Adrenal gland (tissue), 12 donors: Measurements from ENCODE around the gene TNFRSF19. TPM values are rescaled to one million over a fixed set of nuclear protein-coding genes. Genes with fewer than 3 reads are reported as not detected.

Experiments
- DNase-seq, 7 donors: peaks; one replicate each; pipeline ENCODE4 v3.0.0-alpha.2; 2019 to 2020
- H3K27ac ChIP-seq, 5 donors: fragments of 200-600 bp; sonication (generic) in 4 of 5; 1 replicate in 3 of 5; 2 replicates in 2 of 5; pipeline versions ENCODE4 v1.5.1 to v1.8.0; 2016 to 2020; ENCODE audit warnings: mild to moderate bottlenecking in 1 of 5
- H3K27me3 ChIP-seq: fragments of 200-600 bp; 2 replicates; pipeline ENCODE4 v1.8.0; 2021
- H3K36me3 ChIP-seq, 2 donors: fragments of 200-600 bp; replicated peaks in 1 of 2; 1 replicate in 1 of 2; 2 replicates in 1 of 2; pipeline versions ENCODE4 v1.5.1 to v1.8.0; 2018 to 2022
- H3K4me1 ChIP-seq, 2 donors: fragments of 200-600 bp; replicated peaks in 1 of 2; 1 replicate in 1 of 2; 2 replicates in 1 of 2; pipeline versions ENCODE4 v1.5.1 to v1.8.0; 2018 to 2021
- H3K4me3 ChIP-seq, 4 donors: fragments of 200-600 bp; sonication (generic) in 3 of 4; one replicate each; pipeline ENCODE4 v1.5.1; 2016 to 2018
- H3K9me3 ChIP-seq, 3 donors: fragments of 200-600 bp; sonication (generic) in 1 of 3; replicated peaks in 1 of 3; 1 replicate in 2 of 3; 2 replicates in 1 of 3; pipeline versions ENCODE4 v1.5.1 to v1.8.0; 2016 to 2021
- CTCF ChIP-seq, 6 experiments: fragments of 450-650 bp in 4 of 6; fragments of 200-600 bp in 2 of 6; sonication (generic) in 1 of 6; IDR thresholded peaks; 1 replicate in 5 of 6; 2 replicates in 1 of 6; pipeline versions ENCODE4 v1.5.1 to v1.8.0; 2016 to 2021; ENCODE audit warnings: antibody characterized with exemption in 6 of 6, mild to moderate bottlenecking in 2 of 6, moderate library complexity in 1 of 6
- POLR2A ChIP-seq, 2 donors: fragments of 450-650 bp; IDR thresholded peaks; one replicate each; pipeline ENCODE4 v1.6.1; 2017; ENCODE audit warnings: antibody characterized with exemption in 2 of 2, mild to moderate bottlenecking in 2 of 2, moderate library complexity in 1 of 2
- WGBS, 4 donors: extraction: QIAGEN DNeasy Blood & Tissue Kit in 2 of 4; methylation state at CpG; one replicate each; pipeline versions ENCODE4 v1.1.5 to v1.1.7; 2013 to 2017; 5-methylcytosine and 5-hydroxymethylcytosine counted together
- intact Hi-C, 2 donors: fragments of 100-400 bp; cut with DNase I; formaldehyde crosslinking; loops; one replicate each; pipeline versions ENCODE4 v1.14.1 to v1.15.0; 2022 to 2023
- polyA plus RNA-seq, 3 donors: library from polyadenylated mRNA; stranded (reverse); fragments of 200-250 nt in 2 of 3; fragments of 350-450 nt in 1 of 3; fragmentation: Illumina TruSeq in 1 of 3; extraction: RNeasy Lipid Tissue Mini Kit (QIAGEN cat#74804) in 1 of 3; gene quantifications; one replicate each; pipeline ENCODE4 v1.2.3, GENCODE V29; 2013 to 2014
- total RNA-seq, 9 donors: library from RNA; depleted of rRNA in 4 of 9; stranded (reverse); fragments of >200 nt in 4 of 9; fragments of 120-200 nt in 1 of 9; fragmentation: NEBNext Ultra II Directional in 1 of 9; extraction: Animal tissue kit (Norgen Biotek cat#: 25700) in 1 of 9; gene quantifications; one replicate each; pipeline versions ENCODE4 v1.1.0 to v1.2.4, GENCODE V29; 2013 to 2023
- donor health status: healthy with polysubstance abuse.
- donor health status: Bipolar disorder and iron deficiency.
- donor health status: DM: yes; HTN: yes; CAD: no.
- donor health status: DM: no; HTN: no; CAD: no.
- donor health status: DM: no; HTN: no; CAD: no.
- donor health status: DM: yes; HTN: yes; CAD: no.

The TNFRSF19 gene
- total and polyA plus RNA-seq, 12 donors = 0.88 to 6.7 (median 3.3) TPM

GRCh38 chr13:23644527-23645138, 74.4 kb downstream of the TNFRSF19 start:
- no peak overlapping the region for H3K27ac ChIP-seq
- DNase-seq = no peak
- H3K36me3 ChIP-seq = no peaks in the 10 kb centered on the region
- H3K4me3 ChIP-seq = no peak overlapping the region
- H3K4me1 ChIP-seq = no peaks in the 10 kb centered on the region
- TF ChIP-seq CTCF (IDR thresholded peaks at IDR 0.05) = no peak
- TF ChIP-seq POLR2A (IDR thresholded peaks at IDR 0.05) = no peak
- intact Hi-C loops = no loop called here
- H3K27me3 ChIP-seq = no peaks in the 10 kb centered on the region
- no peaks in the 10 kb centered on the region for H3K9me3 ChIP-seq
- 73 to 80% (median 79%) methylated on average over 5 of the region's 5 CpGs for WGBS, 4 donors

- Histone ChIP-seq H3K9me3 (no peaks in the 10 kb centered on the region), H3K36me3 (no peaks in the 10 kb centered on the region), H3K4me1 (no peaks in the 10 kb centered on the region), H3K27ac (no peak overlapping the region), H3K27me3 (no peaks in the 10 kb centered on the region), H3K4me3 (no peak overlapping the region)
- no peak for TF ChIP-seq CTCF (IDR thresholded peaks at IDR 0.05)
- TF ChIP-seq POLR2A (IDR thresholded peaks at IDR 0.05) = no peak
- 97 to 98% (median 98%) methylated on average over 5 of the region's 5 CpGs for WGBS, 4 donors
- DNase-seq = no peak
- intact Hi-C loops = no loop called here
Observed at GRCh38 chr13:23645851-23646250, 75.6 kb downstream of the TNFRSF19 start.

- intact Hi-C loops = no loop called here
- Histone ChIP-seq H3K4me1 (peaks cover 0 to 2% of the 10 kb centered on the region in 2 donors), H3K27me3 (no peaks in the 10 kb centered on the region), H3K9me3 (no peaks in the 10 kb centered on the region), H3K27ac (no peak overlapping the region), H3K36me3 (no peaks in the 10 kb centered on the region), H3K4me3 (no peak overlapping the region)
- TF ChIP-seq CTCF (IDR thresholded peaks at IDR 0.05) (no peak), POLR2A (IDR thresholded peaks at IDR 0.05) (no peak)
- WGBS, 4 donors = 84 to 94% (median 86%) methylated on average over 1 of the region's 1 CpG
- DNase-seq = no peak
Observed at GRCh38 chr13:23651439-23651838, 81.2 kb downstream of the TNFRSF19 start.

DNA sequence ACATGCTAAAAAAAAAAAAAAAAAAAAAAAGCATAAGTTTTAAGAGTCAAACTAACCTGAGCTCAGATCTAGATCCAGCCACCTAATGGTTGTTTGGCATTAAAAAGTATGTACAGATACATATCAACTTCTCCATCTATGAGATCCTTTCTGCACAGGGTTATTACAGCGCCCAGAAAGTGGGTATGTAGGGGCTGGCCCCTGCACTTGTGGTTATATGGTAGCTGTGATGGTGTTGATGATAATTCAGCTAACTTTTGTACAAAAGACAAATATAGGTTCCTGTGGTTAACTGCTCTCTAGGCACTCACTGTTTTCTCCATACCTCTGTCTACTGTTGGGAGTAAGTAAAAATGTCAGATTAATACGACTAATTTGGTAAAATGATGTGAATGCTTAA, 81.7 kb downstream of the TNFRSF19 start:
- no peaks in the 10 kb centered on the region for H3K27me3 ChIP-seq
- no peak for TF ChIP-seq POLR2A (IDR thresholded peaks at IDR 0.05)
- no peak for TF ChIP-seq CTCF (IDR thresholded peaks at IDR 0.05)
- no peak overlapping the region for H3K4me3 ChIP-seq
- H3K9me3 ChIP-seq = no peaks in the 10 kb centered on the region
- no peaks in the 10 kb centered on the region for H3K36me3 ChIP-seq
- intact Hi-C loops = no loop called here
- WGBS, 4 donors = 83 to 94% (median 90%) methylated on average over 2 of the region's 2 CpGs
- H3K4me1 ChIP-seq = peaks cover 0 to 3% of the 10 kb centered on the region in 2 donors
- no peak overlapping the region for H3K27ac ChIP-seq
- DNase-seq = no peak
